ENCODE measurements around the gene IPMK.
"Not testable (repeated sequence)": the region's sequence is repeated elsewhere in the genome, so short reads cannot be mapped to it uniquely, and the experiment has no call there.

IPMK gene

DNA sequence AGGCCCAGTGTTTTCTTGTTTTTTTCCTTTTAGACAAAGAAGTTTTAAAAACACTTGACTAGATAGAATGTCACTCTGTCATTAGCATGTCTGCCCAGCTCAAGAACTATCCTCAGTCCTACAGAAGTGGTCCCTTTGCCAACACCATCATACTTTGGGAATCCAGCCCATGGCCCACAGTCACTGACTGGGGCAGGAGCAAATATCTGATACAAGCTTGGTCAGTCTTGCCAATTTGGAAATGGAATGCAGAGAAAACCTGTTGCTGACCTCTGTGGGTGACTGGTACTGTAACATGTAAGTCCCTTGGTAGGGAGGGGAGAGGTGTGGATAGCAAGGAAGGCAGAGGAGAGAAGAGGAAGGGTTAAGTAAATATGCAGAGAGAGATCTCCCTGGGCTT lies 47.8 kb downstream of the IPMK start:
- no peak for DNase-seq

GRCh38 chr10:58217612-58218011 lies 50.1 kb downstream of the IPMK start:
- DNase-seq: no peak

DNA sequence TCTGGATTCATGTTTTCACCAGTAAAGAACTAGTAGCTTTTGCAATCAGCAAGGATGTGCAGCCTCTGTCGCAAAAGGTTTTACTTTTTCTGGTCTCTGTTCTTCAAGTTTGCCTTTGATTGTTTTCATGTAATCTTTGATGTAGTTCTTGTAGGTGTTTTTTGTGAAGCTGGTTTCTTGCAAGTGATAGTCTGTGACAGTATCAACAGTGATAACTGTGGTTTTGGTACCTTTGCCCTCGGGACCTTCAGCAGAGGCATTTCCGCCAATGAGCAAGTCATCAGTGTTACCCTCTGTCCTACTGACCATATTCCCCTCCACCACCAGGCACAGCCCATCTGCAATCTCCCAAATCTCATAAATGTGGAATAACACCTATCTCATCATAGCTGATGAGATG lies 55.1 kb downstream of the IPMK start:
- DNase-seq: no peak

DNA sequence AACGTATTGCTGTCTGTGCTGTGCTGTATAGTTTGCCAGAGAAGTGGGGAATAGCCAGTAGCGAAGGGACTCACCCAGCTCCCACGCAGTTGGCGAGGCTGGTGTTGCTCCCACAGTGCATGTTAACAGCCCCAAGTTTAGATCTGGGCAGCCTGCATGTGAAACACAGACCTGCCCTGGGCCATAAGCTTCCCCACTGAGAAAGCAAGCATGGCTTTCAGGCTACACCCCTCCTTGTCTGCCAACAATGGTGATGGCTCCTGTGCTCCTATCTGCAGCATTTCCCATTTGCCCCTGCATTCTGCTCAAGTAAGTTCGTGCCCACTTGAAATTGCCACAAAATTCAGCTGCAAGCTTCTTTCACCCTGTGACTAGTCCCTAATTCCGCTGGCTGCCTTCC lies 57.5 kb downstream of the IPMK start:
- DNase-seq: no peak

GRCh38 chr10:58209669-58210068 lies 58.0 kb downstream of the IPMK start:
- no peak for DNase-seq

DNA sequence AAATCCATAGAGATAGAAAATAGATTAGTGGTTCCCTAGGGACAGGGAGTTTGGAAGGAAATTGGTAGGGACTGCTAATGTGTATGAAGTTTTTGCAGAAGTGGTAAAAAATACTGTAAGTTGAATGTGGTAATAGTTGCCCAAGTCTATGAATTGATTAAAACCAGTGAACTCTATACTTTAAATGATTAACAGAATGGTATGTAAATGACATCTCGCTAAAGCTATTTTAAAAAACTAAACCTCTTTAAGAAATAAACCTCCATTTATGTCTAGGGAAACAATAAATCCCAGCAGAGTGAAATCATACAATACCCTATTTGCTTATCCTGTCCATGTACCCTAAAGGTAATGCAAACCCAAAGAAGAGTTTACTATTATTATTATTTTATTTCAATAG lies 61.4 kb downstream of the IPMK start:
- no peak for DNase-seq

DNA sequence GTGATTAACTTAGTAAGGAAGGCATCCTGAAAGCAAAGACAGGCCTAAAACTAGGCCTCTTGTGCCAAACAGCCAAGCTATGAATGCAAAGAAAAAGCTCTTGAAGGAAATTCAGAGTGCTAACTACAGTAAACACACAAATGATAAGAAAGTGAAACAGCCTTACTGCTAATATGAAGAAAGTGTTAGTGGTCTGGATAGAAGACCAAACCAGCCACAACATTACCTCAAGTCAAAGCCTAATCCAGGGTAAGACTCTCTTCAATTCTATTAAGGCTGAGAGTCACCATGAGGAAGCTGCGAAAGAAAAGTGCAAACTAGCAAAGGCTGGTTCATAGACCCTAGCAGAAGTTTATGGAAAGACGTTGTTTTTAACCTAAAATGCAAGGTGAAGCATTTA lies 66.0 kb downstream of the IPMK start:
- no peak for DNase-seq

- no peak for DNase-seq
Measured at GRCh38 chr10:58189269-58189668, 78.4 kb downstream of the IPMK start.

DNA sequence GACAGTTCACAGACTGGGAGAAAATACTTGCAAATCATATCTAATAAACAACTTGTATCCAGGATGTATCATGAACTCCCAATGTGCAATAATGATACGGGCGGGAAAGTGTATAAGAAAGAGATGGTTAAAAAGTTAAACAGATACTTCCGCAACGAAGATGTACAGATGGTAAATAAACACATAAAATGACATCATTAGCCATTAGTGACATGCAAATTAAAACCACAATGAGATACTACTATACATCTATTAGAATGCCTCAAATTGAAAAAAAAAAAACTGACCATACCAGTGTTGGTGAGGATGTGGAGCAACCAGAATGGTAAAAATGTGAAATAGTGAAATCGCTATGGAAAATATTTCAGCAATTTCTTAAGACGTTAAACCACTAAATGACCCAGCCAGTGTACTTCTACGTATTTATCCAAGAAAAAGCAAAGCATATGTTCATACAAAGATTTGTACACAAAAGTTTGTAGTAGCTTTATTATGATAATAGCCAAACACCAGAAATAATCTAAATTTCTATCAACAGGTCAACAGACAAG lies 83.5 kb downstream of the IPMK start:
- no peak for DNase-seq

DNA sequence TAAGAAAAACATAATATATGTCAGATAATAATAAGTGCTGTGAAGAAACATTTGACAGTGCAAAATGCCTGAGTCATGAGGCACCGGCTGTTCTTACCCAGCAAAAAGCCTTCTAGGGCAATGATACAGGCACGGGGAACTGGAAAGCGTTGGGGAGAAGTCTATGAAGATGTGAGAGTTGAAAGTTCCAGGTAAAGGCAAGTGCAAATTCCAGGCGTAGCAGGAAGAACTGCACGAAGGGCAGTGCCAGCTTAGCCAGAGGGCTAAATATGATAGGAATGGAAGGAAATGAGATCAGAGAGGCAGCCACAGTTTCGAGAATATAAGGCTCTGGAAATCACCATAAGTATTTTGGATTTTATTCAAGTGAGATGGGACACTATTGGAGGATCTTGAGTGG lies 87.0 kb downstream of the IPMK start:
- no peak for DNase-seq

- DNase-seq: no peak
Measured at GRCh38 chr10:58179238-58179637, 88.5 kb downstream of the IPMK start.

- DNase-seq: no peak
Measured at GRCh38 chr10:58178811-58179210, 88.9 kb downstream of the IPMK start.

DNA sequence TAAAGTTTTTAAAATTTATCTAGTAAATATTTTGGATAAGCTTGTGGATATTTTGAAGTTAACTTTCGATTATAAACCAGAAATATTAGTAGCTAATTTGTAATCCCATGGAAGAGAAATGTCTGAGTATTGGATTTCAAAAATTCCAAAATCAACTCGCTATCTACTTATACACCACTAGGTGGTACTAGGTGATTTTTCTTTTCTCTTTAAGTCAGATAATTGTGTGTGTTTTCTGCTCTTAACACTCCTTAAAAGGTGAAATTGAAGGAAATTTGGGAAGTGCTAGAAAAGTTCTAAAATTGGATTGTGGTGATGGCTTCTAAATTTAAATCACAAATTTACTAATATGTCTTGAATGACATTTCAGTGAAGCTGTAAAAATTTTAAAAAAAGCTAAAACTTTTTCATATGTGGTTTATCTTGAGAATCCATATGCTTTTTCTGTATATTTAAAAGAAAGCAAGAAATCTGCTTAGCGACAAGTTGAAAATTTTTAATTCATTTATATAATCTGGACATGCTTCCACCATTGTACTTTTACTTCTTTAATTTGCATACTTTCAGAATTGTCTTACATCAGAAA lies 90.2 kb downstream of the IPMK start:
- DNase-seq: peak; percentile 33

GRCh38 chr10:58175990-58176900 lies 91.4 kb downstream of the IPMK start:
- no peak for DNase-seq

- DNase-seq: no peak
Measured at GRCh38 chr10:58174831-58175230, 92.9 kb downstream of the IPMK start.

DNA sequence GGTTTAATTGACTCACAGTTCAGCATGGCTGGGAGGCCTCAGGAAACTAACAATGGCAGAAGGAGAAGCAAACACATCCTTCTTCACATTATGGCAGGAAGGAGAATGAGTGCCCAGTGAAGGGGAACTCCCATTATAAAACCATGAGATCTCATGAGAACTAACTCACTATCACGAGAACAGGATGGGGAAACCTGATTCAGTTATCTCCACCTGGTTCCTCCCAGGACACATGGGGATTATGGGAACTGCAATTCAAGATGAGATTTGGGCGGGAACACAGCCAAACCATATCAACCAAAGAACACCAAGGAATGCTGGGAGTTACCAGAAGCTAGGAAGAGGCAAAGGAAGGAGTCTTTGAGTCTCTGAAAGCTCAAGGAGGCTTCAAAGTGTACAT lies 94.3 kb downstream of the IPMK start:
- DNase-seq: no peak

GRCh38 chr10:58171146-58171545 lies 96.5 kb downstream of the IPMK start:
- no peak for DNase-seq

DNA sequence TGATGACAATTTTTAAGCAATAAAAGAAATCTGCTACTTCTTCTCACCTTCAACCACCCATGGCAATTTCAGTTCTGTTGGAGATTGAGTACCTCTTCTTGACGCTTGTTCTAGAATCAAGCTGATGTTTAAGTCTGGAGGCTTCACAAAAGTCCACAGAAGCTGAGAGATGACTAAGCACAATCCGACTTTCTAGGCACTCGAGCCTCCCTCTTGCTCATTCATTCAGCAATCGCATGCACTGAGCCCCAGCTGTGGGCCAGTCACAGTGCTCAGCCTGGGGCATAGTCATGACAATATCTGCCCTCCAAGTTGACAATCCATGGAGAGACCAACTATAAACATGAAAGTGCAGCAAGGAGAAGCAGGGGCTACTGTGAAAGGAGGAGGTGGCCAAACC lies 103.2 kb downstream of the IPMK start:
- DNase-seq: no peak

GRCh38 chr10:58158806-58159205 lies 108.9 kb downstream of the IPMK start:
- DNase-seq: no peak

DNA sequence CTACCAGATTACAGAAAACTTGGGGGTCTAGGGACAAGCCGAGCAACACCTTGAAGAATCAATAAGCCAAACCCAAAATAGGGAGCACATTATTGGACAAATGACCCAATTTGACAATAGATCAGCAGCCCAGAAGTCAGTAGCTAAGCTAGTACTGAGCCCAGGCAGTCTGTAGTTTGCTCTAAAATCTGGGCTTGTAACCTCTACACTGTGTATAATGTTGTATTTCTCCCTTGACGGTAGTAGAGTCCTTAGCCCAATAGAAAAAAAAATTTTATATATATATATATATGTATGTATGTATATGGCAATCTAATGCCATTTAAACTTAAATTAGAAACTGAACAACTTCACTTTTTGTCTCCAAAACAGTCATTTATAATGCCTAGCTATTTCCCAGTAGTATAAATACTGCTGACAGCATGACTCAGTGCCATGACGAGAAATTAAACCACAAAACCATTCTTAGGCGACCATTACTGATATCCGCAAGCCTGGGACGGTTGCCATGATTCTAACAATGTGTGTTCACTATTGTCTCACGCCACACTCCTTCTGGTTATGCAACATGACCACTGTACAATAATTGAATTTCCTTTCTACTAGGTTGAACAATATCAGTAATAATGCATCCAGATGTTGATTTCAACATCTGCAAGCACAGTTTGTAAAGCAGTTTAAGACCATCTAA lies 110.5 kb downstream of the IPMK start:
- DNase-seq: no peak

- DNase-seq: not testable (repeated sequence)
Measured at GRCh38 chr10:58155941-58156340, 111.8 kb downstream of the IPMK start.

GRCh38 chr10:58153751-58154150 lies 113.9 kb downstream of the IPMK start:
- DNase-seq: no peak

GRCh38 chr10:58152673-58153263 lies 114.9 kb downstream of the IPMK start:
- DNase-seq: peak; percentile 29
